NT2/D1 (cell line): ENCODE measurements around the gene SEC23IP.

Experiments
- YY1 ChIP-seq: IDR thresholded peaks from 2 replicates; pipeline ENCODE4 v1.6.1; 2011; ENCODE audit not compliant: insufficient read length, insufficient read depth
- ZNF274 ChIP-seq: IDR thresholded peaks from 2 replicates; pipeline ENCODE4 v1.6.1; 2011; ENCODE audit warnings: mild to moderate bottlenecking, low read depth, low read length

- TF ChIP-seq ZNF274: no peak
- no peak for TF ChIP-seq YY1
Measured at GRCh38 chr10:119898577-119898976, 6.0 kb downstream of the SEC23IP start.
